HepG2 (cell line): ENCODE results near the gene SNRPD2. TPM values are rescaled to one million over a fixed set of nuclear protein-coding genes. Genes with fewer than 3 reads are reported as not detected.

Source experiments
- ASH2L ChIP-seq: fragments of 300-600, 200-600 bp; sonication (generic); IDR thresholded peaks from 2 replicates; pipeline ENCODE4 v1.7.0; 2017; ENCODE audit warnings: low read depth, mild to moderate bottlenecking, moderate library complexity, mixed read lengths, low read length; ENCODE audit not compliant: insufficient read length
- ELF4 ChIP-seq: sonication (generic); formaldehyde crosslinking; IDR thresholded peaks from 2 replicates; pipeline ENCODE4 v1.5.0; 2020; ENCODE audit warnings: missing genetic modification reagents, mild to moderate bottlenecking, moderate library complexity, borderline replicate concordance
- GATA4 ChIP-seq: sonication (generic); IDR thresholded peaks from 2 replicates; pipeline ENCODE4 v1.6.1; 2016; ENCODE audit warnings: antibody characterized with exemption, low read depth, borderline replicate concordance
- HBP1 ChIP-seq: IDR thresholded peaks from 2 replicates; pipeline ENCODE4 v1.6.1; 2016; ENCODE audit warnings: low read depth, control low read depth
- KLF15 ChIP-seq: sonication (generic); formaldehyde crosslinking; IDR thresholded peaks from 2 replicates; pipeline ENCODE4 v1.8.1; 2023; ENCODE audit warnings: borderline replicate concordance, mild to moderate bottlenecking, inconsistent platforms, missing genetic modification reagents, mixed read lengths
- MZF1 ChIP-seq: sonication (generic); formaldehyde crosslinking; IDR thresholded peaks from 2 replicates; pipeline ENCODE4 v1.8.1; 2023; ENCODE audit warnings: mild to moderate bottlenecking, missing genetic modification reagents, borderline replicate concordance
- NFAT5 ChIP-seq: sonication (generic); formaldehyde crosslinking; IDR thresholded peaks from 2 replicates; pipeline ENCODE4 v1.4.0; 2020; ENCODE audit warnings: missing genetic modification reagents
- PPARG ChIP-seq: conservative IDR thresholded peaks from 2 replicates; pipeline ENCODE4 v1.6.1; 2016; ENCODE audit warnings: missing biosample characterization, missing genetic modification reagents
- SAFB2 ChIP-seq: sonication (generic); formaldehyde crosslinking; IDR thresholded peaks from 2 replicates; pipeline ENCODE4 v1.5.1; 2020; ENCODE audit warnings: missing genetic modification reagents, low read depth, mild to moderate bottlenecking, borderline replicate concordance
- THAP11 ChIP-seq: IDR thresholded peaks from 2 replicates; pipeline ENCODE4 v1.6.1; 2016; ENCODE audit warnings: missing biosample characterization, missing genetic modification reagents
- XRCC5 ChIP-seq: fragments of 200-400 bp; formaldehyde crosslinking; optimal IDR thresholded peaks from 2 replicates; pipeline ENCODE3; 2017; ENCODE audit warnings: mild to moderate bottlenecking, low read length
- ZBTB38 ChIP-seq: sonication (generic); formaldehyde crosslinking; IDR thresholded peaks from 2 replicates; pipeline ENCODE4 v1.5.1; 2020; ENCODE audit warnings: mild to moderate bottlenecking, missing genetic modification reagents
- ZNF503 ChIP-seq: sonication (generic); formaldehyde crosslinking; IDR thresholded peaks from 2 replicates; pipeline ENCODE4 v1.4.0; 2020; ENCODE audit warnings: missing genetic modification reagents
- ZNF816 ChIP-seq: sonication (generic); formaldehyde crosslinking; IDR thresholded peaks from 2 replicates; pipeline ENCODE4 v1.8.0; 2022; ENCODE audit warnings: missing genetic modification reagents, mild to moderate bottlenecking, borderline replicate concordance
- ZSCAN12 ChIP-seq: sonication (generic); formaldehyde crosslinking; IDR thresholded peaks from 2 replicates; pipeline ENCODE4 v1.9.0; 2021; ENCODE audit warnings: mild to moderate bottlenecking, missing genetic modification reagents
- ZUFSP ChIP-seq: sonication (generic); formaldehyde crosslinking; IDR thresholded peaks from 2 replicates; pipeline ENCODE4 v1.9.0; 2021; ENCODE audit warnings: missing genetic modification reagents, mild to moderate bottlenecking, borderline replicate concordance
- polyA plus RNA-seq, 8 experiments: library from polyadenylated mRNA; depleted of rRNA in 3 of 8; stranded (reverse) in 7 of 8; unstranded in 1 of 8; fragments of >200 nt; fragmentation: Illumina TruSeq in 4 of 8; extraction: Trizol in 4 of 8; gene quantifications; 2 replicates each; pipeline versions ENCODE4 v1.2.1 to v1.2.3, GENCODE V29; 2011 to 2016; ENCODE audit warnings: low read depth in 4 of 8, missing spikeins in 1 of 8, mixed read lengths in 1 of 8; ENCODE audit not compliant: insufficient read depth in 1 of 8
- total RNA-seq, 5 experiments: library from RNA; depleted of rRNA; stranded (reverse); fragments of >200 nt; fragmentation: Illumina TruSeq; extraction: Trizol; gene quantifications; 2 replicates each; pipeline ENCODE4 v1.2.3, GENCODE V29; 2016; ENCODE audit warnings: low read depth in 1 of 5
- TF ChIP-seq, protein P1 (sequence below): sonication (generic); formaldehyde crosslinking; IDR thresholded peaks from 2 replicates; pipeline ENCODE4 v1.4.0; 2020; ENCODE audit warnings: missing genetic modification reagents

SNRPD2 gene
- total and polyA plus RNA-seq, 2 of the 13 experiments (the other 11 are each of a cell fraction or from before 2014, with no cell fraction given), result 299 to 485 TPM

- TF ChIP-seq NFAT5 (CRISPR knock-in tag), result no peak
- TF ChIP-seq ZUFSP (CRISPR knock-in tag), result no peak
- TF ChIP-seq ZNF503, result no peak
- TF ChIP-seq HBP1, result no peak
- no peak for TF ChIP-seq ASH2L
- 0 out of 2 replicates have a peak, but pooled peaks have one; percentile 41 for TF ChIP-seq THAP11 (CRISPR knock-in tag)
- no peak for TF ChIP-seq XRCC5
- no peak for TF ChIP-seq MZF1 (CRISPR knock-in tag)
- TF ChIP-seq ELF4, result no peak
- TF ChIP-seq, protein P1, sequence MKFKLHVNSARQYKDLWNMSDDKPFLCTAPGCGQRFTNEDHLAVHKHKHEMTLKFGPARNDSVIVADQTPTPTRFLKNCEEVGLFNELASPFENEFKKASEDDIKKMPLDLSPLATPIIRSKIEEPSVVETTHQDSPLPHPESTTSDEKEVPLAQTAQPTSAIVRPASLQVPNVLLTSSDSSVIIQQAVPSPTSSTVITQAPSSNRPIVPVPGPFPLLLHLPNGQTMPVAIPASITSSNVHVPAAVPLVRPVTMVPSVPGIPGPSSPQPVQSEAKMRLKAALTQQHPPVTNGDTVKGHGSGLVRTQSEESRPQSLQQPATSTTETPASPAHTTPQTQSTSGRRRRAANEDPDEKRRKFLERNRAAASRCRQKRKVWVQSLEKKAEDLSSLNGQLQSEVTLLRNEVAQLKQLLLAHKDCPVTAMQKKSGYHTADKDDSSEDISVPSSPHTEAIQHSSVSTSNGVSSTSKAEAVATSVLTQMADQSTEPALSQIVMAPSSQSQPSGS (CRISPR knock-in tag), result no peak
- no peak for TF ChIP-seq ZSCAN12 (CRISPR knock-in tag)
- TF ChIP-seq KLF15 (CRISPR knock-in tag), result no peak
- TF ChIP-seq GATA4, result no peak
- no peak for TF ChIP-seq ZBTB38
- no peak for TF ChIP-seq ZNF816 (CRISPR knock-in tag)
- no peak for TF ChIP-seq PPARG (CRISPR knock-in tag)
- TF ChIP-seq SAFB2 (CRISPR knock-in tag), result no peak
These were observed 34.1 kb downstream of the SNRPD2 start (continued) for GRCh38 chr19:45657520-45658167.
